Measurements from ENCODE around the gene LASP1. TPM values are rescaled to one million over a fixed set of nuclear protein-coding genes. Genes with fewer than 3 reads are reported as not detected.
"Not testable (repeated sequence)": the region's sequence is repeated elsewhere in the genome, so short reads cannot be mapped to it uniquely, and the experiment has no call there.

The LASP1 gene
- total RNA-seq, 2 donors from 2014 or later: 70.3 to 76.1 TPM

DNA sequence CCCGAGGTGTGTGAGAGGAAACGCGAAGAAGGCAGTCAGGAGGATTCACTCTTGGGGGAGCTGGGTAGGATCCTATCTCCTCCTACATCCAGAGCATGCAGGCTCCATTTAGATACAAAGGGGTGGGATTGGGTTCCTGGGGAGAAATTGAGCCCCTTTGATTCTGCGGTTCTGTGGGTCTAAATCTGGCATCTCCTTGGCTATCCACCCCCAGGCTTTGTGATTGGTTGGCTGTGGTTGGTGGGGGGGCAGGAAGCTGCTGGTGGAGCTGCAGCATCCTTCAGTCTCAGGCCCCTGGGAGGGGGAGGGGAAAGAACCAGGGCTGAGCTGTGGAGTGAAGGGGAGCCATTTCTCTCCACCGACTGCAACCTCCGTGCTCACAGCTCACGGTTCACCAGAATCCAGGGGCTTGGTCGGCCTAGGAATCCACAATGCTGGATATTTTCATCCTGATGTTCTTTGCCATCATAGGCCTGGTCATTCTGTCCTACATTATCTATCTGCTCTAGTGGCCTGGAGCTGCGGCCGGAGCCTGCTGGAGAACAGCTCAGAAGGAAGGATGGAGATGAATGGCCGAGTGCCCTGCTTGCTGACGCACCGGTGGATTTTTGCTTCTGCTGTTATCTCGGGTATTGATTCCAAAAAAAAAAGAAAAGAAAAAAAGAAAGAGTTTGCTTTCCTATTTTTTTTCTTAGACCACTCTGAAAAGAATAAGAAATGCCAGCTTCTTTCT is 55.6 kb downstream of the LASP1 start, which contains the start of gene LASP1NB:
Gene LASP1NB, plus strand, starts transcription at position 352 of the 733 bp plus-strand sequence.
- Histone ChIP-seq H3K9me3 (no peaks in the 10 kb centered on the region), H3K4me3 (no peak within 1 kb of the TSS), H3K4me1 (peaks cover 14% of the 10 kb centered on the region), H3K27me3 (no peaks in the 10 kb centered on the region), H3K27ac (no peak within 1 kb of the TSS), H3K36me3 (replicated peaks in 1 of 2; ENCODE audit: insufficient read depth in 1 of 2, low read depth in 2 of 2) (peaks cover 0 to 1% of the 10 kb centered on the region in 2 donors)
- 64 to 67% methylated on average over 10 to 14 of the region's 14 CpGs for WGBS, 2 donors
- TF ChIP-seq, protein P1, sequence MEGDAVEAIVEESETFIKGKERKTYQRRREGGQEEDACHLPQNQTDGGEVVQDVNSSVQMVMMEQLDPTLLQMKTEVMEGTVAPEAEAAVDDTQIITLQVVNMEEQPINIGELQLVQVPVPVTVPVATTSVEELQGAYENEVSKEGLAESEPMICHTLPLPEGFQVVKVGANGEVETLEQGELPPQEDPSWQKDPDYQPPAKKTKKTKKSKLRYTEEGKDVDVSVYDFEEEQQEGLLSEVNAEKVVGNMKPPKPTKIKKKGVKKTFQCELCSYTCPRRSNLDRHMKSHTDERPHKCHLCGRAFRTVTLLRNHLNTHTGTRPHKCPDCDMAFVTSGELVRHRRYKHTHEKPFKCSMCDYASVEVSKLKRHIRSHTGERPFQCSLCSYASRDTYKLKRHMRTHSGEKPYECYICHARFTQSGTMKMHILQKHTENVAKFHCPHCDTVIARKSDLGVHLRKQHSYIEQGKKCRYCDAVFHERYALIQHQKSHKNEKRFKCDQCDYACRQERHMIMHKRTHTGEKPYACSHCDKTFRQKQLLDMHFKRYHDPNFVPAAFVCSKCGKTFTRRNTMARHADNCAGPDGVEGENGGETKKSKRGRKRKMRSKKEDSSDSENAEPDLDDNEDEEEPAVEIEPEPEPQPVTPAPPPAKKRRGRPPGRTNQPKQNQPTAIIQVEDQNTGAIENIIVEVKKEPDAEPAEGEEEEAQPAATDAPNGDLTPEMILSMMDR (IDR thresholded peaks at IDR 0.05): no peak
- TF ChIP-seq POLR2A (IDR thresholded peaks at IDR 0.05): no peak
- intact Hi-C loops (cut with DNase I): no loop called here
- DNase-seq (no peak), ATAC-seq (no peak)

DNA sequence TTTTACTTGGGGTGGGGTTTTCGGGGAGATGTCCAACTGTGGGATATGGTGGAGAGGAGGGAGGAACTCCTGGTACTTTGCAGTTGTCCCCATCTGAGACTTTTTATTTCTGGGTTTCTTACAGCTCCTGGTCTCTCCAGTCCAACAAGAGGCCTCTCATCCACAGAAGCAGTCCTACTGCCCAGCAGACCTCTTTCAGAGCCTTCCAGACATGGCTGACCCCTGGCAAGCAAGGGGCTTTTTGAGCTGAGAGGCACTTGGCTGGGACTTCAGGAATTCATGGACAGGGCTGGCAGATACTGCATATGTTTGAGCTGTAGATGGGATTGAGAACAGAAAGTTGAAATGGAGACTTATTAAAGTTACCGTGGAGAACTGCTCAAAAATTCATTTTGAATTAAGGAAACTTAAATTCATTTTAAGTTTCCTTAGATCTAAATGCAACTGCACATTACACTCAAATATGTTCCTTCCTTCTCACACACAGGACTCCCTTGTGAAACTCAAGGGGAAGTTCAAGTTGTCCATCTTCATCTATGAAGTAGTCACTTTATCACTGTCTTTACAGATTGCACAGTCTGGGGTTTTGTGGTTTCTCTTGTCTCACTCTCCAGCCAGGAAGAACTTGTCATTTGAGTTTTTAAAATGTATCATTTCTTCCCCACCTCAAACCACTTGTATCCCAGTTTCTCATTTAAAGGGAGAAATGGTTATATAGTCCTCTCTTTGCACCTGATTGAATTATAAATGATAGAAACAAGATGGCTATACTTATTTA is 56.6 kb downstream of the LASP1 start:
- TF ChIP-seq, protein P1 (IDR thresholded peaks at IDR 0.05): no peak
- TF ChIP-seq POLR2A (IDR thresholded peaks at IDR 0.05): no peak
- Histone ChIP-seq H3K4me3 (no peak overlapping the region), H3K4me1 (peaks cover 14% of the 10 kb centered on the region), H3K9me3 (no peaks in the 10 kb centered on the region), H3K27ac (no peak overlapping the region), H3K36me3 (replicated peaks in 1 of 2; ENCODE audit: insufficient read depth in 1 of 2, low read depth in 2 of 2) (no peaks in the 10 kb centered on the region), H3K27me3 (no peaks in the 10 kb centered on the region)
- ATAC-seq: no peak
- WGBS, 2 donors: 64 to 76% methylated on average over 2 of the region's 2 CpGs
- DNase-seq: no peak
- intact Hi-C loops (cut with DNase I): no loop called here

DNA sequence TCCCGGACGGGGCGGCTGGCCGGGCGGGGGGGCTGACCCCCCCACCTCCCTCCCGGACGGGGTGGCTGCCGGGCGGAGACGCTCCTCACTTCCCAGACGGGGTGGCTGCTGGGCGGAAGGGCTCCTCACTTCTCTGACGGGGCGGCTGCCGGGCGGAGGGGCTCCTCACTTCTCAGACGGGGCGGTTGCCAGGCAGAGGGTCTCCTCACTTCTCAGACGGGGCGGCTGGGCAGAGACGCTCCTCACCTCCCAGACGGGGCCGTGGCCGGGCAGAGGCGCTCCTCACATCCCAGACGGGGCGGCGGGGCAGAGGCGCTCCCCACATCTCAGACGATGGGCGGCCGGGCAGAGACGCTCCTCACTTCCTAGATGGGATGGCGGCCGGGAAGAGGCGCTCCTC is 60.9 kb downstream of the LASP1 start:
- intact Hi-C loops (cut with DNase I); H3K27ac ChIP-seq; H3K4me3 ChIP-seq; ATAC-seq; H3K9me3 ChIP-seq; DNase-seq; H3K4me1 ChIP-seq; H3K36me3 ChIP-seq (replicated peaks in 1 of 2; ENCODE audit: insufficient read depth in 1 of 2, low read depth in 2 of 2); H3K27me3 ChIP-seq: not testable (repeated sequence)
- WGBS, 2 donors: no CpG with 5 or more reads among the region's 36 CpGs

DNA sequence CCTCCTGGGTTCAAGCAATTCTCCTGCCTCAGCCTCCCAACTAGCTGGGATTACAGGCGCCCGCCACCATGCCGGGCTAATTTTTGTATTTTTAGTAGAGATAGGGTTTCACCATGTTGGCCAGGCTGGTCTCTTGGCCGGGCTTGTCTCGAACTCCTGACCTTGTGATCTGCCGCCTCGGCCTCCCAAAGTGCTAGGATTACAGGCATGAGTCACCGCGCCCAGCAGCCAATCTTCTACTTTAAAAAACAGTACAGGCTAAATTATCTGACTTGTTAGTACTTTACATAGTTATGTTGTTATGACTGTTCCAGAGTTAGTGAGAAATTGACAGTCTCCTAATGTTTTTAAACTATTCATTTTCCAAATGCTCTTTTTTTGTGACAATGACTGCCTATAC is 64.1 kb downstream of the LASP1 start:
- H3K27me3 ChIP-seq; H3K4me1 ChIP-seq; ATAC-seq; H3K9me3 ChIP-seq; H3K27ac ChIP-seq; DNase-seq; H3K36me3 ChIP-seq (replicated peaks in 1 of 2; ENCODE audit: insufficient read depth in 1 of 2, low read depth in 2 of 2); H3K4me3 ChIP-seq; intact Hi-C loops (cut with DNase I): not testable (repeated sequence)
- 85 to 86% methylated on average over 9 of the region's 9 CpGs for WGBS, 2 donors

DNA sequence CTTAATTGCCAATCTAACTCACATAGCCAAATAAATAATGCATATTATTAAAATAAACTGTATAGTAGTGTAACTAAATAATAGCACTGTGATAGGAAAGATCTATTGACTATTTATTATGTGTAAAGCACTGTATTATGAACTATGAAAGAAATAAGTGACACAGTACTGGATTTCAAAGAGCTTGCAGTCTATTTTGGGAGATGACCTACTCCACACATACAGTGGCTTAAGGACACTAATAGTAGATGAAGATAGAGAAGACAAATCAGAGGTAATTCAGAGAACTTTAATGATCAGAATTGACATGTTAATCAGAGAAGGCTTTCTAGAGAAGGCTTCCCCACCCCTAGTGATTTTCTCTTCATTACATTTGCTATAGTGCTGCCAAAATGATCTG is 70.1 kb downstream of the LASP1 start:
- Histone ChIP-seq H3K27me3 (no peaks in the 10 kb centered on the region), H3K36me3 (replicated peaks in 1 of 2; ENCODE audit: insufficient read depth in 1 of 2, low read depth in 2 of 2) (no peaks in the 10 kb centered on the region), H3K9me3 (no peaks in the 10 kb centered on the region), H3K27ac (no peak overlapping the region), H3K4me3 (no peak overlapping the region), H3K4me1 (no peaks in the 10 kb centered on the region)
- no peak for ATAC-seq
- DNase-seq: no peak
- no peak for TF ChIP-seq POLR2A (IDR thresholded peaks at IDR 0.05)
- TF ChIP-seq, protein P1 (IDR thresholded peaks at IDR 0.05): no peak
- intact Hi-C loops (cut with DNase I): no loop called here

All from body of pancreas (tissue), 4 donors.